NB4 (cell line): ENCODE measurements around the gene PSMB3.

Experiments used
- MYC ChIP-seq: IDR thresholded peaks from 2 replicates; pipeline ENCODE4 v1.6.1; 2011; ENCODE audit warnings: low read depth, low read length
- POLR2A ChIP-seq: IDR thresholded peaks from 2 replicates; pipeline ENCODE4 v1.6.1; 2011; ENCODE audit warnings: mild to moderate bottlenecking; ENCODE audit not compliant: insufficient read length; ENCODE audit errors: extremely low read depth
- TF ChIP-seq, protein P1 (sequence below): IDR thresholded peaks from one replicate; pipeline ENCODE4 v1.5.1; 2012; ENCODE audit warnings: low read depth, low read length
- TF ChIP-seq, protein P2 (sequence below): IDR thresholded peaks from 2 replicates; pipeline ENCODE4 v1.6.1; 2011; ENCODE audit warnings: low read depth, low read length

DNA sequence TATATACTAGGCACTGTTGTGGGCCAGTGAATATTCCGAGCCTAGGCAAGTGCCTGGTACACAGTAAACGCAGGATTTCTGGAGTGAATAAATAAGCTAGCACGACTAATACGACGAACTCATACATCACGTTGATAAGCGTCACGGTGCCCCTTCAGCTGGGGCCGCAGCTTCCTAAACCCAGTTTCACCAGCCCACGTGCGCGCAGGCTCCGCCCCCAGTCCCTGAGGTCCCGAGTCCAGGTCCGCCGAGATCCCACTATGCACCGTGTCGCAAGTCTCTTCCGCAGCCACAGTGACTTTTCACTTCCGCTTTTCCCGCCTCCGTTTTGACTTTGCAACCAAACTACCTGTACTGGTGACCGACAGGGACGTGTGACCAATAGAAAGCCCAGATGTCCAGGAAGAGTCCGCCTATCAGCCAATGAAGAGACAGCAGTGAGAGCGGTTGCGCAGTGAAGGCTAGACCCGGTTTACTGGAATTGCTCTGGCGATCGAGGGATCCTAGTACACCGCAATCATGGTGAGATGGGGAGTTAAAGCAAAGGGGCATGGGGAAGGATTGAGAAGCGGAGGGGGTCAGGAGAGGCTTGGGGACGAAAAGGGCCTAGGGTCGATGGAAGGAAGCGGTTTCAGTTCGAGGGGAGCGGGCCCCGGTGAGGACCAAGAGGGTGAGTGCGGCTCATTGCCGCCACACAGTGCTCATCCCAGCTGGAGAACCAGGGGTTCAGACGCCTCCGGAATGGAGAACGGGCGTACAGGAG is at the start of gene PSMB3:
- TF ChIP-seq, protein P1, sequence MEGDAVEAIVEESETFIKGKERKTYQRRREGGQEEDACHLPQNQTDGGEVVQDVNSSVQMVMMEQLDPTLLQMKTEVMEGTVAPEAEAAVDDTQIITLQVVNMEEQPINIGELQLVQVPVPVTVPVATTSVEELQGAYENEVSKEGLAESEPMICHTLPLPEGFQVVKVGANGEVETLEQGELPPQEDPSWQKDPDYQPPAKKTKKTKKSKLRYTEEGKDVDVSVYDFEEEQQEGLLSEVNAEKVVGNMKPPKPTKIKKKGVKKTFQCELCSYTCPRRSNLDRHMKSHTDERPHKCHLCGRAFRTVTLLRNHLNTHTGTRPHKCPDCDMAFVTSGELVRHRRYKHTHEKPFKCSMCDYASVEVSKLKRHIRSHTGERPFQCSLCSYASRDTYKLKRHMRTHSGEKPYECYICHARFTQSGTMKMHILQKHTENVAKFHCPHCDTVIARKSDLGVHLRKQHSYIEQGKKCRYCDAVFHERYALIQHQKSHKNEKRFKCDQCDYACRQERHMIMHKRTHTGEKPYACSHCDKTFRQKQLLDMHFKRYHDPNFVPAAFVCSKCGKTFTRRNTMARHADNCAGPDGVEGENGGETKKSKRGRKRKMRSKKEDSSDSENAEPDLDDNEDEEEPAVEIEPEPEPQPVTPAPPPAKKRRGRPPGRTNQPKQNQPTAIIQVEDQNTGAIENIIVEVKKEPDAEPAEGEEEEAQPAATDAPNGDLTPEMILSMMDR, result no peak
- TF ChIP-seq MYC, result peak; percentile 98
- TF ChIP-seq POLR2A, result peak; percentile 76
- TF ChIP-seq, protein P2, sequence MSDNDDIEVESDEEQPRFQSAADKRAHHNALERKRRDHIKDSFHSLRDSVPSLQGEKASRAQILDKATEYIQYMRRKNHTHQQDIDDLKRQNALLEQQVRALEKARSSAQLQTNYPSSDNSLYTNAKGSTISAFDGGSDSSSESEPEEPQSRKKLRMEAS, result peak; percentile 100
